HG03460 (cell line): ENCODE measurements around the gene ACER3.
"Not testable (repeated sequence)": the region's sequence is repeated elsewhere in the genome, so short reads cannot be mapped to it uniquely, and the experiment has no call there.

ENCODE experiments used
- ATAC-seq: cut with Tn5 transposase; IDR thresholded peaks from one replicate; pipeline ENCODE4 v1.9.1; 2021; ENCODE audit not compliant: unreplicated experiment

Gene ACER3

DNA sequence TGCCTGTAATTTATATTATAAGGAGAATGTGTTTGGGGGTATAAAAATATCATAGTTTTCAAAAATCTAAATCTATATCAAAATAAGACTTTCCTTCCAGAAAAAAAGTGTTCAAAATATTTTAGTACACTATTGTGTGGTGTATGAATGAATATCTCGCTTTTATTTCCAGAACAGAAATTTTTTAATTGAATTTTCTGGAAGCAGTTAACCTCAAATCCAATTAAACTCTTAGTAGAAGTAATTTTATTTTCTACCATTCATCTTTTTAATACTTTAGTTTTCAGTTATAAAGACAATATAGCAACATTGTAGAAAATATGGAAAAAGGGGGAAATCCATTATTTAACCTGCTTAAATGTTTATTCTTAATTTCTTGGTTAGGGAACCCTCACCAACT is 58.7 kb downstream of the ACER3 start:
- no peak for ATAC-seq

- ATAC-seq: peak; percentile 66
Observed at GRCh38 chr11:76919887-76920746, 59.4 kb downstream of the ACER3 start.

DNA sequence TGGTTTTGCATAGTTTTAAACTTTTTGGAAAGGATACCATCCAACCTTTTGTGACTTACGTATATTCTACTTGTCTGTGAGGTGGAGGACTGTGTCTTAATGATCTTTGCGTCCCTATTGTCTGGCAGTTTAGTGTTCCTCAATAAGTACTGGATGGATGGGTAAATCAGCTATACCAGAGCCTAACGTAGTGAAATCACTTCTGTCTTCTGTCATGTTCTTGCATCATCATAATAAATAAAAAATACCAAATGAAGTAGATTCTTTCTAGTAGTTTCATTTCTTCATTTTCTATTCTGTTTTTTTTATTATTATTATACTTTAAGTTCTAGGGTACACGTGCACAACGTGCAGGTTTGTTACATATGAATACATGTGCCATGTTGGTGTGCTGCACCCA is 66.4 kb downstream of the ACER3 start:
- no peak for ATAC-seq

GRCh38 chr11:76935042-76935441 is 74.3 kb downstream of the ACER3 start:
- no peak for ATAC-seq

DNA sequence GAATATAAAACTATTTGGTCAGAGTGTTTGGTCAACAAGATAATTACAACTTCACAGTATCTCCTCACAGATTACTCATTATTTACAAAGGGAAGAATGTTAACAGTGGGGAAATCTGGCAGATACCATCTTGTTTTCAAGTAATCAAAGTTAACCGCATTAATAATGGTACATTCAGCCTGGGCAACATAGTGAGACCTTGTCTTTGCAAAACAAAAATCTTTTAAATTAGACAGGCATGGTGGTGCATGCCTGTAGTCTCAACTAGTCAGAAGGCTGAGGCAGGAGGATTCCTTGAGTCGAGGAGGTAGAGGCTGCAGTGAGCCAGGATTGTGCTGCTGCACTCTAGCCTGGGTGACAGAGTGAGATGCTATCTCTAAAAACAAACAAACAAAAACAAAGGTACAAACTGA is 78.5 kb downstream of the ACER3 start:
- no peak for ATAC-seq

- ATAC-seq: no peak
Observed at GRCh38 chr11:76944225-76944624, 83.5 kb downstream of the ACER3 start.

DNA sequence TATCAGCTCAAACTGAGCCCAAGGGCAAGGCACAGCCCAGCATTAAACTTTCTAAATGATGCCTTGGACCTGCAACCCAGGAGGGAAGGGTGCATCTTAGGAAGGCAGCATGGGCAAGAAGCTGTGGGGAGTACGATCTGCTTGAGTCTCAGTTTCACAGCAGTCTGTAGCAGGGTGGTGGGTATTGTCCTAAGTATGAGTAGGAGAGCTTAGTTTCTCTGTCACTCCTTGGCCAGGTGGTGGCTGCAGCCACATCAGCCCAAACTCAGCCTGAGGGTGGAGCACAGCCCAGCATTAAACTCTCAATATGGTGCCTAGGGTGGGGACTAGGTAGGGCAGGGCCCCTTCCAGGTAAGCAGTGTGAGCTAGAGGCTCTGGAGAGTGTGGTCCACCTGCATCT is 85.5 kb downstream of the ACER3 start:
- no peak for ATAC-seq

DNA sequence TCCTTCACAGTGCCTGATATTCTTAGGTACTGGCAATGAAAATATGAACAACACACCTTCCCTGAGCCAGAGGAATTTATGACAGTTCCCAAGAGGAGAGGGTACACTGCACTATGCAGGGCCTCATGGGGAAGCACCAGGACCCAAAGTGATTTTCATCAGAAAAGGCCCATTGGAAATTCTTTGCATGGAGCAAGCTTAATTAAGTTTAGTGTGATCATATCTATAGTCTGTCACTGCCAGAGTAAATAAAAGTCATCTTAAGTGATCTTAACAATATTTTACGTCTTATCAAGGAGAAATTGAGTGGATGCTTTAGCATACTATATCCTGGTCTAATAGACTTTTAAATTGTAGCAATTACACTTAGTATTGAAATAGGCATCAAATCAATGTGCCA is 86.5 kb downstream of the ACER3 start:
- ATAC-seq: no peak

- no peak for ATAC-seq
Observed at GRCh38 chr11:76947800-76948199, 87.1 kb downstream of the ACER3 start.

- ATAC-seq: no peak
Observed at GRCh38 chr11:76955459-76956114, 94.9 kb downstream of the ACER3 start.

DNA sequence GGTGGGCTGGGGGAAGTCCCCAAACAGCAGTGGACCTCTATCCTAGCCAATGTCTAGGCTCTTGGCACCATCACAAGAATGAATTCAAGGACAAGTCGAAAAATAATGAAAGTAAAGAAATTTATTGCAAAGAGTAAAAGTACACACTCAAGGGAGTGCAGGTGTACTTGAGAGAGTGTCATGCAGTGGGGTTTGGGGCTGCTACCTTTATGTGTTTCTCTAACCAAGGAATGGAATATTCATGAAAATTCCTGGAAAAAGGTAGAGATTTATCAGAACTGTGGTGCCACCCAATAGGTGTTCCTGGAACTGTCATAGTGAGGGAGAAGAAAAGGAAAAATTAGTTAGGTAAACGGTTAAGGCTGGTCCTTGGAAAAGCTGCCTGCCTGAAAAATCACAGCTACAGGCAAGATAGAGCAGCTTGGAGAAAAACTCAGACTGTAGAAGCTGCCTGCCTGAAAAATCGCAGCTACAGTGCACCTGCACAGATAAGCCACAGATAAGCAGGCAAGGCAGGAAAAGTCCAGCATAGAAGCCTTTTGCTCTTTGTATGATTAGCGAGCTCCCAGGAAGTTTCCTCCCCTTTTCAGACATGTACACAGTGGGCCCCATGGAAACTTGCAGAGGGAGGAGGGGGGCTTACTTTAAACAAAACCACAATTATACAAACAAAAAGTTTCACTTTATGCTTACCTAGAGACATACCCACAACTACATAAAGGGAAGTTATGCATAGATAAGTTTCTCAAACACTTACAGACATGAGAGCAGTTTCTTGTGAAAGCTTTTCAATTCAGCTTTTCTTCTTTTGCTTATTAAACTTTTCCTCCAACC is 102.1 kb downstream of the ACER3 start:
- peak; percentile 54 for ATAC-seq

- not testable (repeated sequence) for ATAC-seq
Observed at GRCh38 chr11:76963417-76964168, 102.9 kb downstream of the ACER3 start.

DNA sequence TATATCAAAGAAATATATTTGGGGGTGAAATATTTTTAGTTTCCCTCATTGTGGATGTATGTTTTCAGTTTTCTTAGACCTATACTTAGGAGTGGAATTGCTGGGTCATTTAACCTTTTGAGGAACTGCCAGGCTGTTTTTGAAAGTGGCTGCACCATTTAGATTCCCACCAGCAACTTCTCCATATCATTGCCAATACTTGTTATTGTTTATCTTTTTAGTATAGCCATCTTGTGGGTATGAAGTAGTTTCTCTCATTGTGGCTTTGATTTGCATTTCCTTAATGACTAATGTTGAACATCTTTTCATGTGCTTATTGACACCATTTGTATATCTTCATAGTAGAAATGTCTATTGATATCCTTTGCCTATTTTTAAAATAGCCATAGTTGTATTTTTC is 111.3 kb downstream of the ACER3 start:
- no peak for ATAC-seq

DNA sequence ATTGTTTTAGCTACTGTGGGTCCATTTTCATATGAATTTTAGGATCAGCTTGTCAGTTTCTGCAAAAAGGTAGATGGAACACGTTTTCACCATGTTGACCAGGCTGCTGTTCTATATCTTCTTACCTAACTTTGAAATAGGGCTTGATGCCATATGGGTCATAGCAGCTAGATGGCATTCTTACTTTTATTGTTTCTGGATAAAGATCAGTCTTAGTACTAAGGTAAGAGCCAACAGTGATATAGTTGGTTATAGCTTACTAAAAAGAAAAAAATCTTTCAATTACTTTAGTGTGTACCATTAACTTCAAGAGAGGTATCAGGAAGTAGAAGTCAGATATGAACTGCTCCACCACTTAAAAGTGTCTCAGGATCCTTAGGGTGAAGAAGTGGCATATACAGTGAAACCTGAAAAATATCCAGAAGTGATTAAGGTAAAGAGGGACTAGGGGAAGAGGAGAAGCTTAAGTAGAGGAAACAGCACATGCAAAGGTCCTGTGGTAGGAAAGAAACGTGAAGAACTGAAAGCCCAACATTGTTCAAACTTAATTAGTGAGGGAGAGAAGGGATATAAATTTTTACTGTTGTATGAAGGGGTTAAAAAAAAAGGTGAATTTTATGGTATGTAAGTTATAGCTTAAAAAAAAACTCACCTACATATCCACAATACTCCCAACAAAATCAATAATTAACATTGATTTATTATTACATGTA is 113.6 kb downstream of the ACER3 start:
- ATAC-seq: no peak

GRCh38 chr11:76975513-76975912 is 114.8 kb downstream of the ACER3 start:
- no peak for ATAC-seq

DNA sequence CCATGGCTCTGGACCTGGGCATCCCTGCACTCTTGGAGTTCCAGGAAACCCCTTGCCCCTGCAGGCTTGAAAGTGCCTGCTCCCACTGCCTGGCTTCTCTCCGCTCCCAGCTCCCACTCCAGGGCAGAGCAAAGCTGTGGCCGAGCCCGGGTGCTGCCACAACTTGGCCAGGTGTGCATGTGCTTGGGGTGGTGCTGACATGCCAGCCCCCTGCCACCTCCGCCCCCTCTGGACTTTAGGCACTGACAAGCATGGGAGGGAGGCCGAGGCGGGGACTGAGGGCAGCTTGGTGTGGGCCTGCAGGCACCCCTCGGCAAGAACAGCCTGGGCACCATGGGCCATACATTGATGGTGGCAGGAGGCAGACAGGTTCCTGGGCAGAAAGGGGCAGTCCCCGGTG is 117.1 kb downstream of the ACER3 start:
- no peak for ATAC-seq

GRCh38 chr11:76978239-76978638 is 117.5 kb downstream of the ACER3 start:
- ATAC-seq: no peak

DNA sequence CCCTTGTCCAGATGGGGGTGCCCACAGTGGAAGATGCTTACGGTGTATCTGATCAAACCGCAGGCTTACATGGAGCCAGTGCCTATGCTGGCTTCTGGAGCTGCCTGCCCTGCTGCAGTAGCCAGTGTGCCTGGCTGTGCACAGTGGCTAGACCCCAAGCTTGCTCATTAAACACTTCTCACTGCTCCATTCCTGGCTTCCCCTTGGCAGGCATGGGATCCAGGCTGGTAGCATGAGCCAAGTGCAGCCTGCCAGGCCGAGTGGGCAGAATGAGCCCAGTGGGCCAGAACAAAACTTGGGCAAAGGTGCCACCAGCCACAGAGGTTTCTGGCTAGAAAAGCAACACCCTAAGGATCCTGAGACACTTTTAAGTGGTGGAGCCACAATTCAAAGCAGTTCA is 118.1 kb downstream of the ACER3 start:
- no peak for ATAC-seq

DNA sequence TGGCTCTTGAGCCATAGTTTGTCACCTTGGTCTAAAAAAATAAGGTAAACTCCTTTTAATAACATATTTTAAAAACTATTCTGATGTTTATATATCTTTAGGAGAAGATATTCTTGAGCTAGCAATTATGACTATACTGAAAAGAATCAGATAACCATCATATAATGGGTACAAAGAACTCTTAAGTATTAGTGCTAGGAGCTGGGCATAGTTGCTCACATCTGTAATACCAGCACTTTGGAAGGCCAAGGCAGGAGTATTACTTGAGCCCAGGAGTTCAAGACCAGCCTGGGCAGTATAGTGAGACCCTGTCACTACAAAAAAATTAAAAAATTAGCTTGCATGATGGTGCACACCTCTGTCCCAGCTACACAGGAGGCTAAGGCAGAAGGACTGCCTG is 119.5 kb downstream of the ACER3 start:
- ATAC-seq: no peak

DNA sequence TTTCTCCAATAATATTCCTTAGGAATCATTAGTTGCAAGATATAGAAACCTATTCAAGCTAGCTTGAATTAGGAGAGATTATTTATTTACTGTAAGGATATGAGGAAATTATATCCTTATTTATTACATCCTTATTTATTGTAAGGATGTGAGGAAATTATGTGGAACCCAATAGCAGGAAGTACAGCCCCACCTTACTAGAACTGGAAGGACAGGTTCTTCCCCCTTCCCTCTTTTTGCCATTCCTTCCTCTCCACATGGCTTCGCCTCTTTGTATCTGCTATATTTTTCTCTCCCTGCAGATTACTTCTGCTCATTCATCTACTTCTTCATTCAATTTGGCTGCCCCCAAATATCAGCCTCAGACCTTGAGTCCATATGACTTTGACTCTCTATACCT is 124.0 kb downstream of the ACER3 start:
- ATAC-seq: no peak
